GM19324 (cell line): Measurements from ENCODE around the gene CCDC187.

Experiments
- ATAC-seq: cut with Tn5 transposase; IDR thresholded peaks from one replicate; pipeline ENCODE4 v1.9.1; 2021; ENCODE audit warnings: mild to moderate bottlenecking, moderate library complexity; ENCODE audit not compliant: unreplicated experiment, low FRiP score

The CCDC187 gene

GRCh38 chr9:136314056-136314416 lies 10.1 kb upstream of the CCDC187 start:
- no peak for ATAC-seq

- no peak for ATAC-seq
These were observed 9.5 kb upstream of the CCDC187 start for GRCh38 chr9:136313111-136314055.

GRCh38 chr9:136312436-136312835 lies 8.5 kb upstream of the CCDC187 start:
- no peak for ATAC-seq

DNA sequence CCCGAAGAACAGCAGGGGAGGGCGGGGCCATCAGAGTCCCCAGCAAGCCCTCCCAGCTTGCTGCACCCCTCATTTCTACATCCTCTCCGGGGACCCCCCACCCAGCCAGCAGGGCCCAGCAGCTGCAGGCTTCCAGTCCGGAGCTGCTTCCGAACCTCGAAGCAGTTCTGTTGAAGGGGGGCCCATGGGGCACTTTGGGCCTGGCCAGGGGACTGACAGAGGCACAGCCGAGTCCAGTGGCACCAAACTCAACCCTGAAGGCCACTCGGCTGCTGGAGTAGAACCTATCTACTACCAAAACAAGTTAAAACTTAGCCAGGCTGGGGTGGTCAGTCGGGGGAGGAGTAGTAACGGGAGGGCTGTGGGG lies 8.1 kb upstream of the CCDC187 start:
- ATAC-seq: no peak

DNA sequence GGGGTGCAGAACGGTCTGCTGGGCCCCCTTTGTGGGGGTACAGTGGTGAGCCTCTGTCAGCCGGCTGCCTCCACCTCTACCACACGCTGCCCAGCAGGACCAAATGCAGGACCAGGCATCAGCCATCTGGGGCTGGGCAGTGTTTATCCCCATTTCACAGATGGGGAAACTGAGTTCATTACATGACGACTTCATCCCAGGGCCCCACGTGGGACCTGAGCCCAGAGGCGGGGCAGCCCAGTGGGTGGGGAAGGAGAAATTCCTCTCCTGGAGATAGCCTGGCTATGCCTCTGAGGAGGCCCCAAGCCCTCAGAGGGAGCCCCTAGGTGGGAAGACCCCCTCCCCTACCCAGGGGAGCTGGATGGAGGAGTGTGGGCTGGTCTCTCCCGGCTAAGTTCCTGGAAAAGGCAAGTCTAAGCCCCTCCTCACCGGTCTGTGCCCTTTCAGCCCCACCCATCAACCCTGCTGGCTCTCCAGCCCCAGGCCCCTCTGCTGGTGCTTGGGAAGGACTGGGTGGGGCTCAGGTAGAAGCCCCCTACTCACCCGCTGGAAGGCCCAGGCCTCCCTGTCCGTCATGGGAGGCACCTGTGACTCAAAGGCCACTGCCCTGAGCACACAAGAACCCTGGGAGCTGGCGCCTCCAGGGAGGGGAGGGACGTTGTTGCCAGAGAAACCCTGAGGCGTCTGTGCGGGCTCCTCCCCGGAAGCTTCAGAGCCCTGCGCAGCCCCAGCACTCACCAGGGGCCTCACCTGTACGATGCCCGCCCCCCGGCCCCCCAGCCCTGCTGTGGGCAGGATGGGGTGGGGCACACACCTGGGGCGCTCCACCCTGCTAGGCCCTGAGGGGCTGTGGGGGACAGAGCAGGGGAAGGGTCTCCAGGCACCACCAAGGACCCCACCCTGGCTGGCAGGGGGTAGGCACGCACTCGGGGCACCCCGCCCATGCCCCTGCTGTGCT lies 7.4 kb upstream of the CCDC187 start:
- ATAC-seq: no peak

DNA sequence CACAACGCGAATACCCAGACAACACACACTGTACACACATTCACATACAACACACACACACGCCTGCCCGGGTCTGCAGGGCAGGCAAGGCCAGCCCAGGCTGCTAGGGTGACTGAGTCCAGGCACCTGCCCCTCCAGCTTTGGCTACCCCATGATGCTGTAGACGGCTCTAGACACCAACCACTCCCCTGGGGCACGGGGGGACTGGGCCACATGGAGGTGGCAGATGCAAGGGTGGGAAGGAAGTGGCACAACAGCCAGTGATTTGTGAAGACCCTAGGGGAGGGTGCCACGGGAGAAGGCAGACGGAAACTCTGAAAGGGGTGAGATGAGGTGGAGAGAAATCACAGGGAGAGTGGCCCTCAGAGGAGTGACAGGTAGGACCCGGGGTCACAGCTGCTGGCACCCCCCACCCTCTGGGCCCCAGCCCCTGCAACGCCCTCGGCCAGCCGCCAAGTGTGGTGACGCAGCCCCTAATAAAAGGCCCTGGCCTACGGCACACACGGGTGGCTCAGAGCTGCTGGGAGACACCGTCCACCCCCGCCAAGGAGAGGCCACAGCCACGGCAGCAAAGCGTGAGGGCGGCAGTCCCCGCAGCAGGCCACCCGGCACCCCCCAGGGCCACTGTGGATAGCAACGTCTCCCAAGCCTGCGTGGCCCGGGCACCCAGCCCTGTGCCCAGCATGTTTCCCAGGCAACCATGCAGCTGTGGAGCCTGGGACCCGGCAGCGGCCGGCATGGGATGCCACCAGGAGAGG lies 6.6 kb upstream of the CCDC187 start:
- no peak for ATAC-seq

DNA sequence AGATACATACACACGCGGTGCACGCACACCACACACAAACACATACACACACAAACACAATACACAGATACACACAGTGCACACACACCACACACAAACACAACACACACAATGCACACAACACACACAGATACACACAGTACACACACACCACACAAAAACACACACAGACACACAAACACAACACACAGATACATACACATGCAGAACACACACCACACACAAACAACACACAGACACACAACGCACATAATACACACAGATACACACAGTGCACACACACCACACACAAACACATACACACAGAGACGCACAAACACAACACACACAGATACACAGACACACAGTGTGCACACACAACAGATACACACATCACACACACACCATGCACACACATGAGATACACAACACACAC lies 5.9 kb upstream of the CCDC187 start:
- ATAC-seq: no peak

DNA sequence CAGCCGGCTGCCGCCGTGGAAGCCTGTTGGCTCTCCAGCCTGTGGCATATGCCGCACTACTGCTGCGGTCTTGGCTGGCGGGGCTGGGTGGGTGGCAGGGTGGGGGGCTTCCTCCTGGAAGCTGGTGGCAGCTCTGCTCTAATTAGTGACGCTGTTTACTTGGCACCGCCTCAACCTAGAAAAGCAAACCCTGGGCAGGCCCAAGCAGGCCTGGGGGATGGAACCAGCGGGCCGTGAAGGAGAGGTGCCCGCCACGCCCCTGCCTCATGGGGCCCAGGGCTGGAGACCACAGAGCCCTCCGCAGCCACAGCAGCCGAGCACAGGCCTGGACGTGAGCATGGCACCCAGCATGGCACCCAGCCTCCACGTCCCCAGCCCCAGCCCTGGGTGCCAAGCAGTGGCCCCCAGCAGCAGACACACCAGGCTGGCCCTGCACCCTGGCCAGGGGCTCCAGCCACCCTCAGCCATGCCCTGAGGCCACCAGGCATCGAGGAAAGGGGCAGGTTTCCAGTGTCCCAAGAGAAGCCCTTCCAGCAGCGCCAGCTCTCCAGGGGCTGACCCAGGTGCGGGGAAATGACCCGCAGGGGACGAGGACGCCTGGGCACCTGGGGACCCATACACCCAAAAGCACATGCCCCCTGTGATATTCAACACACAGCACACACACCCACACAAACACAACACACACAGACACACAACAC lies 5.4 kb upstream of the CCDC187 start:
- ATAC-seq: no peak

DNA sequence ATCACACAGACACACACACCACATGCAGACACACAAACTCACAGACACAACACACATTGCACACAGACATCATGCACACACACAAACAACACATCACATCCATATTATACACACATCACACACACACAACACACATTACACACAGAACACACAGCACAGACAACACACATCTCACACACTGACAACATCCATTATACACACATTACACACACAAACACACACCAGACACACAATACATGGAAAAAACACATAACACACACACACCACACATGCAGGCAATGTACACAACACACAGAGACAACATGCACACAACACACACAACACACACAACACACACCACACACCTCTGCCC lies 4.8 kb upstream of the CCDC187 start:
- no peak for ATAC-seq

GRCh38 chr9:136308006-136308701 lies 4.3 kb upstream of the CCDC187 start:
- ATAC-seq: no peak

DNA sequence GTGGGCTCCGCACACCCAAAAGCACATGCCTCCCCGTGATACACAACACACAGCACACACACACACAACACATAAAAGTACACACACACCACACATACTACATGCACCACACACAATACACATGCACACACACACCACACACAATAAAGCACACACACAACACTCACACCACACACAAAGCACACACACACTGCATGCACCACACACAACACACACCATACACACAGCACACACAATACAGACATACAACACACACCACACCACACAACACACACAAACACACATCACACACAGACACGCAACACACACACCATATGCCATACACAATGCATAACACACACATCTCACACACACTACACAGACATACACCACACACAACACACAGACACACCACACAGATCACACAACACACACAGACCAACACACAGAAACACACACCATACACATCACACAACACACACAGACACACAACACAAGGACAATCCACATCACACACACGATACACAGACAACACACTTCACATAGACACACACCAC lies 3.4 kb upstream of the CCDC187 start:
- no peak for ATAC-seq

GRCh38 chr9:136306211-136307208 lies 2.6 kb upstream of the CCDC187 start:
- ATAC-seq: no peak

DNA sequence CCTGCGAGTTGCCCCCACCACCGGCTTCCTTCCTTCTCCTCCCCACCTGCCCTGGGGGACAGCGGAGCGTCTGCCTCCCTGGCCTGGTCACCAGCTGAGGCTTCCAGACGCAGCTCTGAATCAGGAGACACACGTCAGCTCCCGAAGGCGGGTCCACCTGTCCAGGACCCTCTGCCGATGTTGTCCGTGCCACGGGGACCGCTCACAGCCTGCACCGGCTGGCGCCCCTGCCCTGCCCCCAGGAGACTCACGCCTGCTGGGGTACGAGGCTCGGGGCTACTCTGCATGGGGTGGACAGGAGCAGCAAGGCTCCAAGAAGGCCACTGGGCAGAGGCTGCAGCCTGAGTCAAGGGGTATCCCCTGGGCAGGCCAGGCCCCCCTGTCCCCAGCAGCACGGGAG lies 1.9 kb upstream of the CCDC187 start:
- no peak for ATAC-seq

DNA sequence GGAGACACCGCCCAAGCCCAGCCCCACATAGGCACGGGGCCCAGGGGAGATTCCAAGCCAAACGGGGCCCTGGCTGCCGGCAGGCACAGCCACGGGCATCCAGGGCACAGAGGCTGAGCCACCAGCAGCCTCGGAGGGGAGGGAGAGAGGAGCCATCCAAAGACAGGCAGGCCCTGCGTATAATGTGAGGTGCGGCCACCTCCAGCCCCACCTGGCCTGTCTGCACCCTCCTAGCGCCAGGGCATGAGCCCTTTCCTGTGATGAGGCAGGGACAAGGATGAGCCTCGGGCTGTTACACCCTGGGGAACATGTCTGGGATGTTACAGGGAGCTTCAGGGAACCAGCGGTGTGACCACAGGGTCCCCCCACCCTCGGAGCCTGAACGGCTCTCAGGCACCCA lies 1.1 kb upstream of the CCDC187 start:
- no peak for ATAC-seq

GRCh38 chr9:136304456-136304855 lies 562 bp upstream of the CCDC187 start:
- ATAC-seq: no peak

- no peak for ATAC-seq
These were observed 649 bp downstream of the CCDC187 start for GRCh38 chr9:136303066-136303824.

GRCh38 chr9:136302527-136302926 lies 1.4 kb downstream of the CCDC187 start:
- ATAC-seq: no peak
